ENCODE measurements around the gene TNS4.

DNA sequence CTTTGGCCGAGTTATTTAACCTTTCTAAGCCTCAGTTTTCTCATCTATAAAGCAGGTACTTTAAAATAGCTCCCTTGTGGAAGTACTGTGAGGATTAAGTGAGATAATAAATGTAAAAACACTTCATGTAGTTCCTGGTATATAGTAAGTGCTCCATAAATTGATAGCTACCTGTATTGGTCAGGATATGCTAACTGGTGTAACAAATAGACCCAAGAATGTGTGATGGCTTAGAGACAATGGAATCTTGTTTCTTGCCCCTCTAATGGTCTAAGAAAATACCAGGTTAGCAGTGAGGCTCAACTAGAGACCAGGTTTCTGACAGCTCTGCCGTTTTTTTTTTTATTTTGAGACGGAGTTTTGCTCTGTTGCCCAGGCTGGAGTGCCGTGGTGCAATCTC, 34.0 kb upstream of the TNS4 start:
- TF ChIP-seq, protein P1, sequence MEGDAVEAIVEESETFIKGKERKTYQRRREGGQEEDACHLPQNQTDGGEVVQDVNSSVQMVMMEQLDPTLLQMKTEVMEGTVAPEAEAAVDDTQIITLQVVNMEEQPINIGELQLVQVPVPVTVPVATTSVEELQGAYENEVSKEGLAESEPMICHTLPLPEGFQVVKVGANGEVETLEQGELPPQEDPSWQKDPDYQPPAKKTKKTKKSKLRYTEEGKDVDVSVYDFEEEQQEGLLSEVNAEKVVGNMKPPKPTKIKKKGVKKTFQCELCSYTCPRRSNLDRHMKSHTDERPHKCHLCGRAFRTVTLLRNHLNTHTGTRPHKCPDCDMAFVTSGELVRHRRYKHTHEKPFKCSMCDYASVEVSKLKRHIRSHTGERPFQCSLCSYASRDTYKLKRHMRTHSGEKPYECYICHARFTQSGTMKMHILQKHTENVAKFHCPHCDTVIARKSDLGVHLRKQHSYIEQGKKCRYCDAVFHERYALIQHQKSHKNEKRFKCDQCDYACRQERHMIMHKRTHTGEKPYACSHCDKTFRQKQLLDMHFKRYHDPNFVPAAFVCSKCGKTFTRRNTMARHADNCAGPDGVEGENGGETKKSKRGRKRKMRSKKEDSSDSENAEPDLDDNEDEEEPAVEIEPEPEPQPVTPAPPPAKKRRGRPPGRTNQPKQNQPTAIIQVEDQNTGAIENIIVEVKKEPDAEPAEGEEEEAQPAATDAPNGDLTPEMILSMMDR (IDR thresholded peaks at IDR 0.05) = no peak
- no peak for TF ChIP-seq POLR2A (IDR thresholded peaks at IDR 0.05)
